SK-N-SH (cell line): ENCODE measurements around the gene RFC4. TPM values are rescaled to one million over a fixed set of nuclear protein-coding genes. Genes with fewer than 3 reads are reported as not detected.

Source experiments
- CTCF ChIA-PET: fragments of 300-600, 350-600 bp; formaldehyde crosslinking; extraction: SDS; loops from one replicate; lab custom pipeline; 2021; lab: Yijun Ruan, JAX
- POLR2A ChIA-PET: fragments of 350-600 bp; sonication (Branson Sonifier 250); formaldehyde crosslinking; extraction: SDS; loops from one replicate; lab custom pipeline; 2020; ENCODE audit warnings: antibody characterized with exemption, inconsistent platforms; lab: Yijun Ruan, JAX
- DNase-seq: peaks from one replicate; pipeline ENCODE4 v3.0.0; 2012
- H2AFZ ChIP-seq: fragments of 200-600 bp; sonication (generic); 2 replicates; pipeline ENCODE4 v1.8.1; 2016; ENCODE audit warnings: antibody characterized with exemption, mild to moderate bottlenecking, low read depth
- H3F3A ChIP-seq: fragments of 200-600 bp; sonication (generic); replicated peaks from 2 replicates; pipeline ENCODE3; 2016; ENCODE audit warnings: antibody characterized with exemption, mild to moderate bottlenecking; ENCODE audit not compliant: insufficient read depth
- H3K27ac ChIP-seq, 2 experiments: fragments of 200-500 bp in 1 of 2; fragments of 200-600 bp in 1 of 2; sonication (Bioruptor generic) in 1 of 2; sonication (generic), shearing (Covaris generic) in 1 of 2; 2 replicates each; pipeline versions ENCODE4 v1.5.1 to v1.6.1; 2014 to 2016; ENCODE audit warnings: low read depth in 2 of 2, inconsistent platforms in 1 of 2, low read length in 1 of 2, mild to moderate bottlenecking in 1 of 2, mixed read lengths in 1 of 2
- H3K27me3 ChIP-seq: fragments of 200-600 bp; sonication (generic), shearing (Covaris generic); 2 replicates; pipeline ENCODE4 v1.6.1; 2016; ENCODE audit warnings: mixed run types; ENCODE audit not compliant: insufficient read depth
- H3K36me3 ChIP-seq, 2 experiments: fragments of 200-500 bp in 1 of 2; fragments of 200-600 bp in 1 of 2; sonication (Bioruptor generic) in 1 of 2; sonication (generic) in 1 of 2; replicated peaks in 1 of 2; 2 replicates each; pipeline versions ENCODE3 to v1.5.1; 2014 to 2016; ENCODE audit warnings: low read length in 1 of 2, mild to moderate bottlenecking in 1 of 2; ENCODE audit not compliant: insufficient read depth in 2 of 2, control insufficient read depth in 1 of 2
- H3K4me1 ChIP-seq, 2 experiments: fragments of 200-500 bp in 1 of 2; fragments of 200-600 bp in 1 of 2; sonication (Bioruptor generic) in 1 of 2; sonication (generic), shearing (Covaris generic) in 1 of 2; 2 replicates each; pipeline versions ENCODE4 v1.5.1 to v1.6.1; 2014 to 2016; ENCODE audit warnings: low read depth in 1 of 2, low read length in 1 of 2, mixed run types in 1 of 2; ENCODE audit not compliant: insufficient read depth in 2 of 2, control insufficient read depth in 1 of 2
- H3K4me2 ChIP-seq: fragments of 200-600 bp; sonication (generic), shearing (Covaris generic); 2 replicates; pipeline ENCODE4 v1.6.1; 2017; ENCODE audit warnings: mixed run types
- H3K4me3 ChIP-seq, 2 experiments: fragments of 200-500 bp in 1 of 2; fragments of 200-600 bp in 1 of 2; sonication (Bioruptor generic) in 1 of 2; sonication (generic), shearing (Covaris generic) in 1 of 2; 2 replicates each; pipeline versions ENCODE4 v1.5.1 to v1.8.1; 2014 to 2016; ENCODE audit warnings: low read depth in 2 of 2, inconsistent platforms in 1 of 2, low read length in 1 of 2, mild to moderate bottlenecking in 1 of 2, mixed read lengths in 1 of 2, moderate library complexity in 1 of 2
- H3K79me2 ChIP-seq: fragments of 200-600 bp; sonication (generic); 2 replicates; pipeline ENCODE4 v1.8.1; 2017; ENCODE audit warnings: mild to moderate bottlenecking; ENCODE audit not compliant: insufficient read depth
- H3K9ac ChIP-seq: fragments of 200-600 bp; sonication (generic); 2 replicates; pipeline ENCODE4 v1.6.1; 2017; ENCODE audit warnings: mixed run types
- H3K9me2 ChIP-seq: fragments of 200-600 bp; sonication (generic); 2 replicates; pipeline ENCODE4 v1.6.1; 2017; ENCODE audit warnings: mixed run types
- H3K9me3 ChIP-seq: fragments of 200-600 bp; sonication (generic); 2 replicates; pipeline ENCODE4 v1.6.1; 2017; ENCODE audit warnings: mixed run types, mild to moderate bottlenecking, moderate library complexity
- H4K20me1 ChIP-seq: fragments of 200-600 bp; sonication (generic); 2 replicates; pipeline ENCODE4 v1.6.1; 2017; ENCODE audit warnings: mild to moderate bottlenecking, mixed run types; ENCODE audit not compliant: insufficient read depth
- ELF1 ChIP-seq: IDR thresholded peaks from 2 replicates; pipeline ENCODE4 v1.4.0; 2012
- EZH2phosphoT487 ChIP-seq: fragments of 200-600 bp; sonication (generic); IDR thresholded peaks from 2 replicates; pipeline ENCODE4 v1.6.1; 2017; ENCODE audit warnings: low read depth, mixed run types, mild to moderate bottlenecking, antibody characterized with exemption, moderate library complexity, borderline replicate concordance
- FOSL2 ChIP-seq: IDR thresholded peaks from 2 replicates; pipeline ENCODE4 v1.4.0; 2012; ENCODE audit warnings: low read depth, mild to moderate bottlenecking, moderate library complexity, borderline replicate concordance
- GATA2 ChIP-seq: sonication (generic); formaldehyde crosslinking; IDR thresholded peaks from 2 replicates; pipeline ENCODE4 v1.5.0; 2020; ENCODE audit warnings: mild to moderate bottlenecking, missing genetic modification reagents
- NRF1 ChIP-seq: IDR thresholded peaks from 2 replicates; pipeline ENCODE4 v1.6.1; 2012; ENCODE audit warnings: low read depth, mild to moderate bottlenecking, low read length
- RCOR1 ChIP-seq: fragments of 150-350 bp; IDR thresholded peaks from 2 replicates; pipeline ENCODE4 v1.6.1; 2017; ENCODE audit warnings: antibody characterized with exemption, low read length
- WGBS: methylation state at CpG from one replicate; pipeline ENCODE4 v1.1.6; 2017; ENCODE audit warnings: low lambda C conversion rate; 5-methylcytosine and 5-hydroxymethylcytosine counted together
- polyA plus RNA-seq, 3 experiments: library from polyadenylated mRNA; depleted of rRNA; stranded (reverse); fragments of >200 nt; gene quantifications; 2 replicates each; pipeline ENCODE4 v1.2.3, GENCODE V29; 2012
- TF ChIP-seq, protein P1 (sequence below): IDR thresholded peaks from 2 replicates; pipeline ENCODE4 v1.4.0; 2012; ENCODE audit warnings: low read depth, borderline replicate concordance
- TF ChIP-seq, protein P2 (sequence below): IDR thresholded peaks from 2 replicates; pipeline ENCODE4 v1.4.0; 2012; ENCODE audit warnings: low read depth, borderline replicate concordance
- TF ChIP-seq, protein P3 (sequence below): IDR thresholded peaks from 2 replicates; pipeline ENCODE4 v1.6.1; 2012; ENCODE audit warnings: mild to moderate bottlenecking, low read depth, low read length, moderate library complexity
- TF ChIP-seq, protein P4 (sequence below): fragments of 200-600 bp; sonication (generic); IDR thresholded peaks from 2 replicates; pipeline ENCODE4 v1.6.1; 2017; ENCODE audit warnings: antibody characterized with exemption, mild to moderate bottlenecking, moderate library complexity

RFC4 gene
- polyA plus RNA-seq, 1 of the 3 experiments (the other 2 are of a cell fraction), result 13.1 TPM

DNA sequence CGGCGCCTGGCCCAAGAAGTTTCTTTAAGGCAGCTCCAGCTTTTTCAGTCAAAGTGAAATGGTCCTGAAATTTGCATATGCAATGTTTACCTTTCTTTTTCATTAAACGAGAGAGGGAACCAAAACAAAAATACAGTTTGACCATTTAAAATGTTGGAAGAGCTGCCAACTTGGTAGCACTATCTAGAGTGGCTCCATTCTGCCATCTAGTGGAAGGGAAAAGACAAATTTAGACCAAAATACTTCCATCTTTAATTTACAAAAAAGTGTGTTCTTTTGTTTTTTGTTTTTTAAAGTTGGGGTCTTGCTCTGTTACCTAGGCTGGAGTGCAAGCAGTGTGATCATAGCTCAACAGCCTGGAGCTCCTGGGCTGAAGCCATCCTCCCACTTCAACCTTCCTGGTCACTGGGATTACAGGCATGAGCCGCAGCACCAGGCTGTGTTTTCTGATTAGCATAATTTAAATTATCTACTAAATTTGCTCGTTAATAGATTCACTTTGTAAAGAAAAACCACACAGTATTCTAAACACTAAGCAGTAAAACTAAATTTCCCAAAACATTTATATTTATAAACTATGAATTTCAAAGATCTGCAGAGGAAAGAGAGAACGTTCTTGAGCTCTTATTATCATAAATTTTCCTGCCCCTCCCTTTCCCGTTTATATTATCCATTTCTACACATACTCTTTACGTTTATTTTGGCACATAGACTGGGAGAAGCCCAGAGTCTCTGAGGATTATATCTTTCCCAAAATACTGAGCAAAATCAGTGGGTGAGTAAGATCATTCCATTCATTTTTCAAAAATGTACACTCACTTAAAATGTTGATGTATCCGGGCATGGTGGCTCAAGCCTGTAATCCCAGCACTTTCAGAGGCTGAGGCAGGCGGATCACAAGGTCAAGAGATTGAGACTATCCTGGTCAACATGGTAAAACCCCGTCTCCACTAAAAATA is 15.4 kb upstream of the RFC4 start (continued):
- TF ChIP-seq, protein P1, sequence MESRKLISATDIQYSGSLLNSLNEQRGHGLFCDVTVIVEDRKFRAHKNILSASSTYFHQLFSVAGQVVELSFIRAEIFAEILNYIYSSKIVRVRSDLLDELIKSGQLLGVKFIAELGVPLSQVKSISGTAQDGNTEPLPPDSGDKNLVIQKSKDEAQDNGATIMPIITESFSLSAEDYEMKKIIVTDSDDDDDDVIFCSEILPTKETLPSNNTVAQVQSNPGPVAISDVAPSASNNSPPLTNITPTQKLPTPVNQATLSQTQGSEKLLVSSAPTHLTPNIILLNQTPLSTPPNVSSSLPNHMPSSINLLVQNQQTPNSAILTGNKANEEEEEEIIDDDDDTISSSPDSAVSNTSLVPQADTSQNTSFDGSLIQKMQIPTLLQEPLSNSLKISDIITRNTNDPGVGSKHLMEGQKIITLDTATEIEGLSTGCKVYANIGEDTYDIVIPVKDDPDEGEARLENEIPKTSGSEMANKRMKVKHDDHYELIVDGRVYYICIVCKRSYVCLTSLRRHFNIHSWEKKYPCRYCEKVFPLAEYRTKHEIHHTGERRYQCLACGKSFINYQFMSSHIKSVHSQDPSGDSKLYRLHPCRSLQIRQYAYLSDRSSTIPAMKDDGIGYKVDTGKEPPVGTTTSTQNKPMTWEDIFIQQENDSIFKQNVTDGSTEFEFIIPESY, result no peak

DNA sequence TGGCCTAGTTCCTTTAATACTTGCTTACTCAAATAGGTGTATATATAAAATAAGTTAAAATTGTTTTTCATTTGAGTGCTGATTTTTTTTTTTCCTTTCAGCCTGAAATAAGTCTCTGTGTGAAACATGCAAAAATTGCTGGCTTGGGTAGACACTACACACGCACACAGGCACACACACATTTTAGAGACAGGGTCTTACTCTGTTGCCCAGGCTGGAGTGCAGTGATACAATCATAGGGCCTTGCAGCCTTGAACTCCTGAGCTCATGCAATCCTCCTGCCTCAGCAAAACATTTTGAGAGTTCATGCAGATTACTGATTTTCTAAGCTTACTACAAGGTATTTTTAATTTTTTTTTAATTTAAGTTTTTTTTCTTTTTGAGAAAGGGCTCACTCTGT is 12.7 kb upstream of the RFC4 start:
- Histone ChIP-seq H3K27ac (no peak overlapping the region), H3K9me3 (no peaks in the 10 kb centered on the region), H3K27me3 (no peaks in the 10 kb centered on the region), H3K4me3 (no peak overlapping the region), H3K79me2 (no peaks in the 10 kb centered on the region), H3K4me1 (no peaks in the 10 kb centered on the region), H2AFZ (no peak overlapping the region), H3K9ac (no peak overlapping the region), H3K9me2 (no peaks in the 10 kb centered on the region), H3K36me3 (no peaks in the 10 kb centered on the region), H3K4me2 (no peak overlapping the region), H4K20me1 (no peaks in the 10 kb centered on the region), H3F3A (peaks cover 10% of the 10 kb centered on the region)
- DNase-seq, result no peak
- POLR2A ChIA-PET, result interaction anchor here (1.5 kb wide), 1 partner anchor 35 kb away, joined by 7 read pairs; the partner anchor contains the start of gene EIF4A2
- CTCF ChIA-PET, result interaction anchor here (1.2 to 9.2 kb wide), 2 partner anchors 19 to 202 kb away, joined by 3 to 119 read pairs; partner anchors contain the start of gene AHSG
- TF ChIP-seq RCOR1, result no peak
- TF ChIP-seq, protein P2, sequence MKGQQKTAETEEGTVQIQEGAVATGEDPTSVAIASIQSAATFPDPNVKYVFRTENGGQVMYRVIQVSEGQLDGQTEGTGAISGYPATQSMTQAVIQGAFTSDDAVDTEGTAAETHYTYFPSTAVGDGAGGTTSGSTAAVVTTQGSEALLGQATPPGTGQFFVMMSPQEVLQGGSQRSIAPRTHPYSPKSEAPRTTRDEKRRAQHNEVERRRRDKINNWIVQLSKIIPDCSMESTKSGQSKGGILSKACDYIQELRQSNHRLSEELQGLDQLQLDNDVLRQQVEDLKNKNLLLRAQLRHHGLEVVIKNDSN, result no peak
- TF ChIP-seq, protein P3, sequence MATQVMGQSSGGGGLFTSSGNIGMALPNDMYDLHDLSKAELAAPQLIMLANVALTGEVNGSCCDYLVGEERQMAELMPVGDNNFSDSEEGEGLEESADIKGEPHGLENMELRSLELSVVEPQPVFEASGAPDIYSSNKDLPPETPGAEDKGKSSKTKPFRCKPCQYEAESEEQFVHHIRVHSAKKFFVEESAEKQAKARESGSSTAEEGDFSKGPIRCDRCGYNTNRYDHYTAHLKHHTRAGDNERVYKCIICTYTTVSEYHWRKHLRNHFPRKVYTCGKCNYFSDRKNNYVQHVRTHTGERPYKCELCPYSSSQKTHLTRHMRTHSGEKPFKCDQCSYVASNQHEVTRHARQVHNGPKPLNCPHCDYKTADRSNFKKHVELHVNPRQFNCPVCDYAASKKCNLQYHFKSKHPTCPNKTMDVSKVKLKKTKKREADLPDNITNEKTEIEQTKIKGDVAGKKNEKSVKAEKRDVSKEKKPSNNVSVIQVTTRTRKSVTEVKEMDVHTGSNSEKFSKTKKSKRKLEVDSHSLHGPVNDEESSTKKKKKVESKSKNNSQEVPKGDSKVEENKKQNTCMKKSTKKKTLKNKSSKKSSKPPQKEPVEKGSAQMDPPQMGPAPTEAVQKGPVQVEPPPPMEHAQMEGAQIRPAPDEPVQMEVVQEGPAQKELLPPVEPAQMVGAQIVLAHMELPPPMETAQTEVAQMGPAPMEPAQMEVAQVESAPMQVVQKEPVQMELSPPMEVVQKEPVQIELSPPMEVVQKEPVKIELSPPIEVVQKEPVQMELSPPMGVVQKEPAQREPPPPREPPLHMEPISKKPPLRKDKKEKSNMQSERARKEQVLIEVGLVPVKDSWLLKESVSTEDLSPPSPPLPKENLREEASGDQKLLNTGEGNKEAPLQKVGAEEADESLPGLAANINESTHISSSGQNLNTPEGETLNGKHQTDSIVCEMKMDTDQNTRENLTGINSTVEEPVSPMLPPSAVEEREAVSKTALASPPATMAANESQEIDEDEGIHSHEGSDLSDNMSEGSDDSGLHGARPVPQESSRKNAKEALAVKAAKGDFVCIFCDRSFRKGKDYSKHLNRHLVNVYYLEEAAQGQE, result no peak
- TF ChIP-seq EZH2phosphoT487, result no peak
- TF ChIP-seq, protein P4, sequence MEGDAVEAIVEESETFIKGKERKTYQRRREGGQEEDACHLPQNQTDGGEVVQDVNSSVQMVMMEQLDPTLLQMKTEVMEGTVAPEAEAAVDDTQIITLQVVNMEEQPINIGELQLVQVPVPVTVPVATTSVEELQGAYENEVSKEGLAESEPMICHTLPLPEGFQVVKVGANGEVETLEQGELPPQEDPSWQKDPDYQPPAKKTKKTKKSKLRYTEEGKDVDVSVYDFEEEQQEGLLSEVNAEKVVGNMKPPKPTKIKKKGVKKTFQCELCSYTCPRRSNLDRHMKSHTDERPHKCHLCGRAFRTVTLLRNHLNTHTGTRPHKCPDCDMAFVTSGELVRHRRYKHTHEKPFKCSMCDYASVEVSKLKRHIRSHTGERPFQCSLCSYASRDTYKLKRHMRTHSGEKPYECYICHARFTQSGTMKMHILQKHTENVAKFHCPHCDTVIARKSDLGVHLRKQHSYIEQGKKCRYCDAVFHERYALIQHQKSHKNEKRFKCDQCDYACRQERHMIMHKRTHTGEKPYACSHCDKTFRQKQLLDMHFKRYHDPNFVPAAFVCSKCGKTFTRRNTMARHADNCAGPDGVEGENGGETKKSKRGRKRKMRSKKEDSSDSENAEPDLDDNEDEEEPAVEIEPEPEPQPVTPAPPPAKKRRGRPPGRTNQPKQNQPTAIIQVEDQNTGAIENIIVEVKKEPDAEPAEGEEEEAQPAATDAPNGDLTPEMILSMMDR, result no peak
- no peak for TF ChIP-seq NRF1
- TF ChIP-seq FOSL2, result no peak
- TF ChIP-seq GATA2 (CRISPR knock-in tag), result no peak
- no peak for TF ChIP-seq ELF1
- WGBS, result 88% methylated on average over 1 of the region's 1 CpG
